Glomerular endothelial cell (primary cell): Measurements from ENCODE around the gene PRODH2. TPM values are rescaled to one million over a fixed set of nuclear protein-coding genes. Genes with fewer than 3 reads are reported as not detected.
A peak's percentile ranks its signal among the peaks of the same experiment; 100 is the strongest.
"Not testable (repeated sequence)": the region's sequence is repeated elsewhere in the genome, so short reads cannot be mapped to it uniquely, and the experiment has no call there.

Experiments used
- DNase-seq: peaks from one replicate; pipeline ENCODE4 v3.0.0-alpha.2; 2011; ENCODE audit warnings: low read depth, low spot score; ENCODE audit errors: extremely low read depth
- total RNA-seq: library from RNA; depleted of rRNA; stranded (reverse); fragments of >200 nt; gene quantifications from 2 replicates; pipeline ENCODE4 v1.2.3, GENCODE V29; 2015

The PRODH2 gene
- total RNA-seq, 1 donor from 2014 or later = not detected

DNA sequence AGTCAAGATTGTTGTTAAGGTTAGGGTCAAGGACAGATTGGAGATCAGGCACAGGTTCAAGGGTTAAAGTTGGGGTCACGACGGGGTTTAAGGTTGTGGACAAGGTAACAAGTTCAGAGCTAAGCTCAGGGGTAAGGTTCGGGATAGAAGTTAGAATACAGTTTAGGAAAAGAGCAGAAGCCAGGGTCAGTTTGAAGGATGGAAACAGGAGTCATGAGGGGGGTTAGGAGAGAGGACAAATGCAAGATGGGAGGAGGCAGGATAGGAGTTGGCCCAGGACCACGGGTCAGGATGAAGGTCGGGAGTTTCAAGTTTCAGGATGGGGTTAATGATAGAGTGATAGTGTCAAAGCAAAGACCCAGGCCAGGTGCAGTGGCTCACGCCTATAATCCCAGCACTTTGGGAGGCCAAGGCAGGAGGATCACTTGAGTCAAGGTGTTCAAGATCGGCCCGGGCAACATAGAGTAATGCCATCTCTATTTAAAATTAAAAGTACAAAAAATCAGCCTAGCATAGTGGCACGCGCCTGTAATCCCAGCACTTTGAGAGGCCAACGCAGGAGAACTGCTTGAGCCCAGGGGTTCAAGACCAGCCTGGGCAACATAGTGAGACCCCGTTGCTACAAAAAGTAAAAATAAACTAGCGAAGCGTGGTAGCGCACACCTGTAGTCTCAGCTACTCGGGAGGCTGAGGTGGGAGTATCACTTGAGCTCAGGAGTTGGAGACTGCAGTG, 32.0 kb upstream of the PRODH2 start:
- no peak for DNase-seq

GRCh38 chr19:35843676-35844481, 31.2 kb upstream of the PRODH2 start:
- no peak for DNase-seq

DNA sequence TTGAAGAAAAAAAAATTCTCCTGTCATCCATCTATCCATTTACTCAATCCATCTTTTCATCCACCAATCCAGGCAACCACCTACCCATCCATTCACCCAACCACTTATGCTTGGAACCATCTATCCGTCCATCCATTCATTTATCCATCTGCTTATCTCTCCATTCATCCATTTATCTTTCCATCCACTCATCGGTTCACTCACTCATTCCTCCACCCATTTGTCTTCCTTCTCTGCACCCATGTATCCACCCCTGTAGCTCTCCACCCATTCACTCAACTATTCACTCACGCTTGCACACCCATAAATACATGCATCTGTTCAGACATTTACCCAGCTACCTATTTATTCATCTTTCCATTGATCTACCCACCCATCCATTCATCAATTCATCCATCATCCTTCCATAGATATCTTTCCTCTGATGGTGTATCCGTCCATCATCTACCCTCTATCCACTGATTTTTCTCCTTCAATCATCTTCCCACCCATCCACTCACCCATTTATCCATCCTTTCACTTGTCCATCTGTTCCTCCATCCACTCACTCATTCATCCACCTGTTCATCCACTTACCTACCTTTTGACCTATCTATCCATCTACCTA, 30.1 kb upstream of the PRODH2 start:
- no peak for DNase-seq

DNA sequence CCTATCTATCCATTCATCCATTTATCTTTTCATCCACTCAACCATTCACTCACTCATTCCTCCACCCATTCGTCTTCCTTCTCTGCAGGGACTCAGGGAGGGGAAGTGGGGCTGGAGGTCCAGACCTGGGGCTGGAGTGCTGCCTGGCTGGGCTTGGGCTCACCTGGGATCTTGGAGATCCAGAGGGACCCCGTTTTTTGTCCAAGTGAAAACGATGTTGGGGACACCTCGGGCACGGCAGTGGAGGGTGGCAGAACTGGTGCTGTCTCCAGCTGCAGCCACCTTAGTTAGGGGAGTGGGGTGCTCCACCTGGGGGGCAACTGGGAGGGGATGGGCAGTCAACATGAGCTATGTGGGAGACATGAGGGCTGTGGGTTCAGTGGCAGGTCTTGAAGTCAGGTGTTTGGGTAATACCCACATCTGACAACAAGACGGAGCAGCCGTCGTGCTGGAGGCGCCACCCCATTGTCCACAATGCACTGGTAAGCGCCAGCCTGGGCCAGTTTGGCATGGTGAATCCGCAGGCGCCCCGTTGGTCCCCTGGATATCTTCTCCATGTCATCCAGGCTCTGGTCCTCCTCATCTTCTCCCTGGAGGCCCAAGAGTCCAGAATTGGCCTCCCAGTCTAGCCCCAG, 29.4 kb upstream of the PRODH2 start:
- no peak for DNase-seq

DNA sequence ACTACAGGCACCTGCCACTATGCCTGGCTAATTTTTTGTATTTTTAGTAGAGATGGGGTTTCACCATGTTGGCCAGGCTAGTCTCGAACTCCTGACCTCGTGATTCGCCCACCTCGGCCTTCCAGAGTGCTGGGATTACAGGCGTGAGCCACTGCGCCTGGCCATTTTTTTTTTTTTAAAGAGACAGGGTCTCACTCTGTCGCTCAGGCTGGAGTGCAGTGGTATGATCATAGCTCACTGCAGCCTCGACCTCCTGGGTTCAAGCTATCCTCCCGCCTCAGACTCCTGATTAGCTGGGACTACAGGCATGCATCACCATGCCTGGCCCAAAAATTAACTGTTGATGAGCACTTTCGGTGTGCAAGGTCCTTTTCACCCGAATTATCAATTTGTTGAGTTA, 23.5 kb upstream of the PRODH2 start:
- DNase-seq = not testable (repeated sequence)

GRCh38 chr19:35833972-35834371, 21.3 kb upstream of the PRODH2 start:
- no peak for DNase-seq

DNA sequence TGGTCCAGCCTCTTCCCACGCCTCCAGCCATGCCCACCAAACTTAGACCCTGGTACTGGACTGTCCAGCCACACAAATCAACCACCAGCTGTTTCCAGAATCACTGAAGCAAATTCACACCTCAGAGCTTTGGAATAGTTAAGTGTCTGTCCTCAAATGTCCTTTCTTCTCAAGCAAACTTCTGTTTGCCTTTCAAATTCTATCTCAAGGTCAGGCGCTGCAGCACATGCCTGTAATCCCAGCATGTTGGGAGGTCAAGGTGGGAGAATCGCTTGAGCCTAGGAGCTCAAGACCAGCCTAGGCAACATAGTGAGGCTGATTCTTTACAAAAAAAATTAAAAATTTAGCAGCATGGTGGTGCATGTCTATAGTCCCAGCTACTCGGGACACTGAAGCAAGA, 19.4 kb upstream of the PRODH2 start:
- DNase-seq = no peak

DNA sequence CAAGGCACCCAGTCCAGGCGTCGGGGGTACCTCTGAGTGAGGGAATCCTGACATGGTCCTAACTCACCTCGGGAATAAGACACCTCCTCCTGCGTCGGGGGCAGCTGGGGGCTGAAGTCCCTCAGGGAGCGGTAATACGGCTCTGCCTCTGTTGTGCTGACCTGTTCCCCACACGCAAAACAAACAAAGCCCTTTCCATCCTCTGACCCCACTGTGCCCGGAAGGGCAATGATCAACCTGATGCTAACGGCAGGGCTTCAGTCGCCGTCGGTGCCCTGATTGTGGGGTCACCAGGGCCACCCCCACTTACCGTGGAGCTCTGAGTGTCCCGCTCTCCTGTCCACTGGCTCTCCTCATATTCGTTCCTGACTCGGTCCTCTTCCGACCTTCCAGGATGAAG, 18.3 kb upstream of the PRODH2 start:
- no peak for DNase-seq

GRCh38 chr19:35828692-35829301, 16.2 kb upstream of the PRODH2 start:
- DNase-seq = peak; percentile 14

DNA sequence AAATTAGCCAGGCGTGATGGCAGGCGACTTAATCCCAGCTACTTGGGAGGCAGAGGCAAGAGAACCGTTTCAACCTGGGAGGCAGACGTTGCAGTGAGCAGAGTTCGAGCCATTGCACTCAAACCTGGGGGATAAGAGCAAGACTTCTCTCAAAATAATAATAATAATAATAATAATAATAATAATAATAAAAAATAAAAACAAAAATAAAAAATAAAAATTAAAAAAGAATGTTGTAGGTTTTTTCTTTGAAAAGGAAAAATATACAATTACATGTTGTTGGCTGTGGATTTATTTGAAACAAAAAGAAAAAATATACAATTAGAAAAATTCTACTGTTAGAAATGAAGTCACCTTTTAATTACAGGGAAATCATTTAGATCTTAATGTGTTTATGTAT, 11.5 kb upstream of the PRODH2 start:
- DNase-seq = no peak

GRCh38 chr19:35822579-35822978, 9.9 kb upstream of the PRODH2 start:
- DNase-seq = no peak

DNA sequence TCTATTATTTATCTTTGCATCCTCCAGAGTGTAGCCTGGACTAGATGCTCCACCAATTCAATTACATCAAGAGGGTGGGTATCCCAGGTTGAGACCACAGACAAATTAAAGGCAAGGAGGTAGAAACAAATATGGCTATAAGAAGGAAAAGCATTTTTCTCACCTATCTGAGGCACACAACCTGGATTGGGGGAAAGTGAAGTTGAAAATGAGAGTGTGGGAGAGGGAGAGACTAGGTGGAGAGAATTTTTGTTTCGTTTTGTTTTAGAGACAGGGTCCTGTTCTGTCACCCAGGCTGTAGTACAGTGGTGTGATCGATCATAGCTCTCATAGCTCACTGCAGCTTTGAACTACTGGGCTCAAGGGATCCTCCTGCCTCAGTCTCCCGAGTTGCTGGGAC, 5.8 kb upstream of the PRODH2 start:
- DNase-seq = no peak

DNA sequence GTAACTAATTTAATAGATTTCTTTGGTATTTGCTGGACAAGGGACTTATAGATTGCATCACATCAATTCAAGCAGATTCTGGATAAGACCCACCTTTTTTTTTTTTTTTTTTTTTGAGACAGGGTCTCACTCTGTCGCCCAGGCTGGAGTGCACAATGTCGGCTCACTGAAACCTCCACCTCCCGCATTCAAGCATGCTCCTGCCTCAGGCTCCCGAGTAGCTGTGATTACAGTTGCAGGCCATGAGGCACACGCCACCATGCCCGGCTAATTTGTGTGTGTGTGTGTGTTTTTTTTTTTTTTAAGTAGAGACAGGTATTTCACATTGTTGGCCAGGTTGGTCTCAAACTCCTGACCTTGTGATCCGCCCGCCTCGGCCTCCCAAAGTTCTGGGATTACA, 4.2 kb upstream of the PRODH2 start:
- no peak for DNase-seq

DNA sequence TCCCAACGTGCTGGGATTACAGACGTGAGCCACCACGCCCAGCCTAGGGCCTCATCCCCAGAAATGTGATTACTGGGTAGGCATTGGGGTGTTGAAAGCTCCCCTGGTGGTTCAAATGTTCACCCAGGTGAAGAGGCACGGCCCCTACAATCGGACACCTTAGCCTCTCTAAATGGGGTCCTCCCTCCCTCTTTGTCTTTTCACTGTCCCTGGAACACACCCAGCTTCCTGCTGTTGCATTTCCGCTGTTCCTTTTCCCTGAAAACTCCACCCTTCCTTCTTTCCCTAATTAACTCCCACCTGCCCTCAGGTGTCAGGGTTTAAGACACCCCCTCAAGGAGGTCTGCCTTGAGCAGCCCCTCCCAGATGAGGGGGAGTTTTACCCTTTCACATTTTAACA, 3.6 kb upstream of the PRODH2 start:
- no peak for DNase-seq

DNA sequence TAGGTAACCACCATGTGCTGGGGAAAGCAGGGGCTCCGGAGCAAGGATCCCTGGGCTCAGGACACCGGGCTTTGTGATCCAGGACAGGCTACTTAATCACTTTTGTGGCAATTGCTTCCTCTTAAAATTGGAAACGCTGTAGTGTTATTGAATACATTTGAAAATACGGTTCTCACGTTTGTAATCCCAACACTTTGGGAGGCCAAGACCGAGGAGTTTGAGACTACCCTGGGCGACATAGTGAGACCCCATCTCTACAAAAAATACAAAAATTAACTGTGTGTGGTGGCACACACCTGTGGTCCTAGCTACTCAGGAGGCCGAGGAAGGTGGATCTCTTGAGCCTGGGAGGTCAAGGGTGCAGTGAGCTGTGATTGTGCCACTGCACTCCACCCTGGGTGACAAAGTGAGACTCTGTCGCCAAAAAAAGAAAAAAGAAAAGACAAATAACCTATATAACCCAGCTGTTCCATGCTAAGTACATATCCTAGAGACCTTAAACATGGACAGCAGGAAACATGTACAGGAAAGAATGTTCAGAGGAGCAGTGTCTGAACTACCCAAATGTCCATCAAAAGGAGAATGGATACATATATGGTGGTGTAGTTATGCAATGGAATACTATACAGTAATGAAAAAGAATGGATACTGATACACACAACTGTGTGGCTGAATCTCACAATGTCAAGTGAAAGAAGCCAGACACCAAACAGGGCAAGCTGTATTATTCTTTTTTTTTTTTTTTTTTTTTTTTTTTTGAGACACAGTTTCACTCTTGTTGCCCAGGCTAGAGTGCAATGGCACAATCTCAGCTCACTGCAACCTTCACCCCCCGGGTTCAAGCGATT, 622 bp upstream of the PRODH2 start:
- DNase-seq = no peak

DNA sequence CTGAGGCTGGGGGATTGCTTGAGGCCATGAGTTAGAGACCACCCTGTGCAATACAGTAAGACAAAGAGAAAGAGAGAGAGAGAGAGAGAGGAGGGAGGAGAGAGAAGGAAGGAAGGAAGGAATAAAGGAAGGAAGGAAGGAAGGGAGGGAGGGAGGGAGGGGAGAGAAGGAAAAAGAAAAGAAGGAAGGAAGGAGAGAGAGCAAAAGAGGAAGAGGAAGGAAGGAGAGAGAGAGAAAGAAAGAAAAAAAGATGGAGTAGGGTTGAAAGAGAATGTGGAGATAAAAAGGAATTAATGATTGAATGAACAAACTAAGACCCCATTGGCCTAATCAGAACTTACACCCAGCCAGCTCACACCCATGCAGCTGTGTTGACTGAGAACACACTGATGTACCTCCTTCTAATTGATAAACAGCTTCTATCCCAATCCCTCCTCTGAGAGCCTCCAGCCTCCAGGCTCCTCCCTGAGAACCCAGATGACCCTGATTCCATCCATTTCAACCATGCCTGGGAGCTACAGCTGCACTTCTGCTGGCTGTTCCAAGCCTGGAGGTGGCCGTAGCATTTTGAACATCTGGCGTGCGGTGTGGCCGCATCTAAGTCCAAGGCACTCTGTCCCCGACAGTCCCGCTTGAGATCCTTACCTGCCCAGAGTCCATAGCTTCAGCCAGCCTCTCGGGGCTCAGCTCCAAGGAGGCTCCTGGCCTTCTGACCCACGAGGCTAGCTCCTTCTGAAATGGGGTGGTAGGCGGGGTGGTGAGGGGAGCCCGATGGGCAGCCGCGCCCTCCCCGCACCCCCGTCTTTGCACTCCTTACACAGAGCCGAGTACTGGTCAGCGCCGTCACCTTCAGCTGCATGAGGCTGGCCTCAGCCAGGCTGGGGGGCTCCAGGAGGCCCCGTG, 1.1 kb downstream of the PRODH2 start:
- no peak for DNase-seq

GRCh38 chr19:35807633-35808032, 5.0 kb downstream of the PRODH2 start:
- DNase-seq = no peak

GRCh38 chr19:35806597-35806996, 6.0 kb downstream of the PRODH2 start:
- no peak for DNase-seq

- DNase-seq = no peak
Measured at GRCh38 chr19:35805526-35806102, 7.0 kb downstream of the PRODH2 start.
